Kidney epithelial cell (primary cell): ENCODE measurements around the gene GRIK4. TPM values are rescaled to one million over a fixed set of nuclear protein-coding genes. Genes with fewer than 3 reads are reported as not detected.

Experiments
- DNase-seq: peaks from one replicate; pipeline ENCODE4 v3.0.0-alpha.2; 2010; ENCODE audit warnings: low read depth
- H3K27me3 ChIP-seq: 2 replicates; pipeline ENCODE4 v1.6.0; 2011; ENCODE audit warnings: low read length; ENCODE audit not compliant: control insufficient read depth, insufficient read depth
- H3K36me3 ChIP-seq: 2 replicates; pipeline ENCODE4 v1.5.1; 2011; ENCODE audit warnings: low read length; ENCODE audit not compliant: control insufficient read depth, insufficient read depth
- H3K4me3 ChIP-seq: 2 replicates; pipeline ENCODE4 v1.5.1; 2011; ENCODE audit warnings: low read depth, mild to moderate bottlenecking, control low read depth, low read length
- CTCF ChIP-seq: IDR thresholded peaks from 2 replicates; pipeline ENCODE4 v1.5.1; 2011; ENCODE audit warnings: mild to moderate bottlenecking, moderate library complexity, low read length, control low read depth, inconsistent platforms; ENCODE audit not compliant: insufficient read depth, poor library complexity, severe bottlenecking
- total RNA-seq: library from RNA; depleted of rRNA; stranded (reverse); fragments of >200 nt; gene quantifications from 2 replicates; pipeline ENCODE4 v1.2.3, GENCODE V29; 2015

The GRIK4 gene
- total RNA-seq, 1 donor from 2014 or later = 0.17 TPM

- Histone ChIP-seq H3K4me3 (no peak overlapping the region), H3K36me3 (no peaks in the 10 kb centered on the region), H3K27me3 (no peaks in the 10 kb centered on the region)
- no peak for DNase-seq
- TF ChIP-seq CTCF = no peak
Observed at GRCh38 chr11:120494595-120494994, 17.0 kb upstream of the GRIK4 start.

GRCh38 chr11:120499088-120499487 lies 12.5 kb upstream of the GRIK4 start:
- no peak for TF ChIP-seq CTCF
- DNase-seq = no peak
- Histone ChIP-seq H3K27me3 (no peaks in the 10 kb centered on the region), H3K4me3 (no peak overlapping the region), H3K36me3 (no peaks in the 10 kb centered on the region)

- Histone ChIP-seq H3K27me3 (no peaks in the 10 kb centered on the region), H3K36me3 (no peaks in the 10 kb centered on the region), H3K4me3 (no peak overlapping the region)
- DNase-seq = no peak
- TF ChIP-seq CTCF = no peak
Observed at GRCh38 chr11:120499859-120500258, 11.7 kb upstream of the GRIK4 start.

- Histone ChIP-seq H3K27me3 (no peaks in the 10 kb centered on the region), H3K36me3 (no peaks in the 10 kb centered on the region), H3K4me3 (no peak overlapping the region)
- DNase-seq = no peak
- no peak for TF ChIP-seq CTCF
Observed at GRCh38 chr11:120500414-120501071, 11.0 kb upstream of the GRIK4 start.

GRCh38 chr11:120501440-120501839 lies 10.1 kb upstream of the GRIK4 start:
- DNase-seq = no peak
- Histone ChIP-seq H3K27me3 (no peaks in the 10 kb centered on the region), H3K36me3 (no peaks in the 10 kb centered on the region), H3K4me3 (no peak overlapping the region)
- TF ChIP-seq CTCF = no peak
